HepG2 (cell line): ENCODE data around the gene ACTA2. TPM values are rescaled to one million over a fixed set of nuclear protein-coding genes. Genes with fewer than 3 reads are reported as not detected.

Experiments
- AKAP8 ChIP-seq: sonication (generic); formaldehyde crosslinking; IDR thresholded peaks from 2 replicates; pipeline ENCODE4 v1.5.1; 2020; ENCODE audit warnings: mild to moderate bottlenecking, missing genetic modification reagents
- ATRX ChIP-seq: sonication (generic); formaldehyde crosslinking; IDR thresholded peaks from 2 replicates; pipeline ENCODE4 v1.4.0; 2020; ENCODE audit warnings: missing genetic modification reagents, borderline replicate concordance
- BCL6 ChIP-seq: IDR thresholded peaks from 2 replicates; pipeline ENCODE4 v1.6.1; 2016; ENCODE audit warnings: missing genetic modification reagents, missing compliant biosample characterization
- CEBPB ChIP-seq: IDR thresholded peaks from 2 replicates; pipeline ENCODE4 v1.6.1; 2011; ENCODE audit warnings: low read depth, low read length, improper control_type of control experiment, borderline replicate concordance
- CEBPG ChIP-seq: IDR thresholded peaks from 2 replicates; pipeline ENCODE4 v1.6.1; 2016
- CHCHD3 ChIP-seq: sonication (generic); formaldehyde crosslinking; IDR thresholded peaks from 2 replicates; pipeline ENCODE4 v1.8.0; 2022; ENCODE audit warnings: mild to moderate bottlenecking, missing genetic modification reagents, moderate library complexity
- ELF3 ChIP-seq: IDR thresholded peaks from 2 replicates; pipeline ENCODE4 v1.6.1; 2016; ENCODE audit warnings: missing genetic modification reagents, missing compliant biosample characterization
- FOXA3 ChIP-seq: IDR thresholded peaks from 2 replicates; pipeline ENCODE4 v1.6.1; 2016; ENCODE audit warnings: missing genetic modification reagents, missing compliant biosample characterization
- KDM4B ChIP-seq: sonication (generic); formaldehyde crosslinking; IDR thresholded peaks from 2 replicates; pipeline ENCODE4 v1.4.0; 2020; ENCODE audit warnings: missing genetic modification reagents
- NCOA2 ChIP-seq: sonication (generic); formaldehyde crosslinking; IDR thresholded peaks from 2 replicates; pipeline ENCODE4 v1.8.0; 2022; ENCODE audit warnings: inconsistent platforms
- POGZ ChIP-seq: sonication (generic); formaldehyde crosslinking; IDR thresholded peaks from 2 replicates; pipeline ENCODE4 v1.4.0; 2020; ENCODE audit warnings: mild to moderate bottlenecking, missing genetic modification reagents
- RXRB ChIP-seq: IDR thresholded peaks from 2 replicates; pipeline ENCODE4 v1.6.1; 2016; ENCODE audit warnings: borderline replicate concordance, missing genetic modification reagents, missing compliant biosample characterization
- SIX4 ChIP-seq: sonication (generic); formaldehyde crosslinking; IDR thresholded peaks from 2 replicates; pipeline ENCODE4 v1.4.0; 2020; ENCODE audit warnings: missing genetic modification reagents
- SOX13 ChIP-seq, 3 experiments: fragments of 450-650 bp in 1 of 3; sonication (generic) in 1 of 3; formaldehyde crosslinking in 1 of 3; IDR thresholded peaks in 2 of 3; conservative IDR thresholded peaks in 1 of 3; 2 replicates each; pipeline versions ENCODE4 v1.5.0 to v1.6.1; 2016 to 2020; ENCODE audit warnings: antibody characterized with exemption in 1 of 3, mild to moderate bottlenecking in 1 of 3, missing compliant biosample characterization in 1 of 3, missing genetic modification reagents in 1 of 3, moderate library complexity in 1 of 3
- SOX6 ChIP-seq, 2 experiments: fragments of 450-650 bp in 1 of 2; sonication (generic) in 1 of 2; formaldehyde crosslinking in 1 of 2; IDR thresholded peaks; 2 replicates each; pipeline versions ENCODE4 v1.4.0 to v1.6.1; 2017 to 2020; ENCODE audit warnings: antibody characterized with exemption in 1 of 2, mild to moderate bottlenecking in 1 of 2, missing genetic modification reagents in 1 of 2
- TBX3 ChIP-seq: fragments of 450-650 bp; IDR thresholded peaks from 2 replicates; pipeline ENCODE4 v1.6.1; 2017; ENCODE audit warnings: antibody characterized with exemption, mild to moderate bottlenecking, inconsistent platforms, borderline replicate concordance
- THRA ChIP-seq: sonication (generic); formaldehyde crosslinking; IDR thresholded peaks from 2 replicates; pipeline ENCODE4 v1.4.0; 2020; ENCODE audit warnings: missing genetic modification reagents, borderline replicate concordance
- ZNF24 ChIP-seq: fragments of 450-650 bp; IDR thresholded peaks from 2 replicates; pipeline ENCODE4 v1.6.1; 2017; ENCODE audit warnings: antibody characterized with exemption, mild to moderate bottlenecking
- ZNF615 ChIP-seq: sonication (generic); formaldehyde crosslinking; IDR thresholded peaks from 2 replicates; pipeline ENCODE4 v1.5.0; 2020; ENCODE audit warnings: mild to moderate bottlenecking, missing genetic modification reagents, borderline replicate concordance
- ZNF772 ChIP-seq: sonication (generic); formaldehyde crosslinking; IDR thresholded peaks from 2 replicates; pipeline ENCODE4 v1.5.0; 2020; ENCODE audit warnings: mild to moderate bottlenecking, missing genetic modification reagents
- ZSCAN21 ChIP-seq: sonication (generic); formaldehyde crosslinking; IDR thresholded peaks from 2 replicates; pipeline ENCODE4 v1.8.0; 2022; ENCODE audit warnings: mild to moderate bottlenecking, missing genetic modification reagents, moderate library complexity, borderline replicate concordance
- polyA plus RNA-seq, 8 experiments: library from polyadenylated mRNA; depleted of rRNA in 3 of 8; stranded (reverse) in 7 of 8; unstranded in 1 of 8; fragments of >200 nt; fragmentation: Illumina TruSeq in 4 of 8; extraction: Trizol in 4 of 8; gene quantifications; 2 replicates each; pipeline versions ENCODE4 v1.2.1 to v1.2.3, GENCODE V29; 2011 to 2016; ENCODE audit warnings: low read depth in 4 of 8, missing spikeins in 1 of 8, mixed read lengths in 1 of 8; ENCODE audit not compliant: insufficient read depth in 1 of 8
- total RNA-seq, 5 experiments: library from RNA; depleted of rRNA; stranded (reverse); fragments of >200 nt; fragmentation: Illumina TruSeq; extraction: Trizol; gene quantifications; 2 replicates each; pipeline ENCODE4 v1.2.3, GENCODE V29; 2016; ENCODE audit warnings: low read depth in 1 of 5
- TF ChIP-seq, protein P1 (sequence below): sonication (generic); formaldehyde crosslinking; IDR thresholded peaks from 2 replicates; pipeline ENCODE4 v1.8.0; 2022; ENCODE audit warnings: mild to moderate bottlenecking, missing genetic modification reagents; ENCODE audit not compliant: insufficient replicate concordance
- TF ChIP-seq, protein P2 (sequence below): sonication (generic); formaldehyde crosslinking; IDR thresholded peaks from 2 replicates; pipeline ENCODE4 v1.5.1; 2020; ENCODE audit warnings: missing genetic modification reagents, mild to moderate bottlenecking, borderline replicate concordance

Gene ACTA2
- total and polyA plus RNA-seq, 2 of the 13 experiments (the other 11 are each of a cell fraction or from before 2014, with no cell fraction given), result 21.8 to 59.9 TPM

DNA sequence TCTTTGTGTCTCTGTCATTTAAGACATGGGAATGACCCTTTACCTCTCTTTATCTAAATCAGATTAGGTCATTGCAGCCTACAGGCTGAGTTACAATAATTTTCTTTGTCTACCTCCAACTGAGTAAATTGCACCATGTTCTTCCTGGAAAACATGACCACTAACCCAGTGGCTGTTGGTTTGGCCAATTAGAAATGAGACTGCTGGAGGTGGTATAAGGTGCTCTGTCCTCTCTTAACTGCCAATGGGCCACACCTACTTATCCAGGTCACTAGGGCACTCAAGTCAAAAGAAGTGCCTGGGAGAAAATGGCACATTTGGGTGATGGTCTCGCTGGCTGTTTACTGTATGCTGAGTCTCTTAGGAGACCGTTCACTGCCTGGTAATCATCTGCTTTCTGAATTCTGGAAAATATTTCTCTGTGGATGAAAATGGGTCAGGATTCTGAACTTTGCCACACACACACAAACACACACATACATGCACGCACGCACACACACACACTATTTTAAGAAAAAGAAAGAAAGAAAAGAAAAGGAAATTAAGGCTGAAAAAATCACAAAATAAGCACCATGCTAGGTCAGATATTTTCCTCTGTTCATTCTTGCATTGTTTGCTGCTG lies 56.1 kb downstream of the ACTA2 start (continued):
- TF ChIP-seq, protein P1, sequence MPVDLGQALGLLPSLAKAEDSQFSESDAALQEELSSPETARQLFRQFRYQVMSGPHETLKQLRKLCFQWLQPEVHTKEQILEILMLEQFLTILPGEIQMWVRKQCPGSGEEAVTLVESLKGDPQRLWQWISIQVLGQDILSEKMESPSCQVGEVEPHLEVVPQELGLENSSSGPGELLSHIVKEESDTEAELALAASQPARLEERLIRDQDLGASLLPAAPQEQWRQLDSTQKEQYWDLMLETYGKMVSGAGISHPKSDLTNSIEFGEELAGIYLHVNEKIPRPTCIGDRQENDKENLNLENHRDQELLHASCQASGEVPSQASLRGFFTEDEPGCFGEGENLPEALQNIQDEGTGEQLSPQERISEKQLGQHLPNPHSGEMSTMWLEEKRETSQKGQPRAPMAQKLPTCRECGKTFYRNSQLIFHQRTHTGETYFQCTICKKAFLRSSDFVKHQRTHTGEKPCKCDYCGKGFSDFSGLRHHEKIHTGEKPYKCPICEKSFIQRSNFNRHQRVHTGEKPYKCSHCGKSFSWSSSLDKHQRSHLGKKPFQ (CRISPR knock-in tag), result no peak
- TF ChIP-seq ATRX (CRISPR knock-in tag) (no peak), SOX6 (IDR thresholded peaks at IDR 0.05) (no peak), SOX6 (CRISPR knock-in tag; IDR thresholded peaks at IDR 0.05) (peak; percentile 44; the same call in 1 of the 2 replicates), POGZ (CRISPR knock-in tag) (0 out of 2 replicates have a peak, but pooled peaks have one; percentile 11), SOX13 (IDR thresholded peaks at IDR 0.05) (no peak), SOX13 (CRISPR knock-in tag; conservative IDR thresholded peaks at IDR 0.05 in 1 of 2, IDR thresholded peaks at IDR 0.05 in 1 of 2) (peak in 1 of 2 experiments; percentile 78; a peak in 1 of 4 replicates), KDM4B (CRISPR knock-in tag) (no peak), TBX3 (no peak), FOXA3 (CRISPR knock-in tag) (0 out of 2 replicates have a peak, but pooled peaks have one; percentile 13), ZNF772 (CRISPR knock-in tag) (no peak), CEBPB (peak; percentile 17; the same call in 1 of the 2 replicates), CEBPG (CRISPR knock-in tag) (peak; percentile 22; the same call in 1 of the 2 replicates), BCL6 (peak; percentile 85), ZNF615 (CRISPR knock-in tag) (no peak), ZNF24 (no peak), ZSCAN21 (CRISPR knock-in tag) (no peak), RXRB (CRISPR knock-in tag) (peak; percentile 61; the same call in 1 of the 2 replicates), ELF3 (CRISPR knock-in tag) (peak; percentile 51; the same call in 1 of the 2 replicates), NCOA2 (CRISPR knock-in tag) (peak; percentile 26; the same call in 1 of the 2 replicates), AKAP8 (CRISPR knock-in tag) (no peak), CHCHD3 (CRISPR knock-in tag) (no peak), THRA (CRISPR knock-in tag) (peak; percentile 27; the same call in 1 of the 2 replicates), SIX4 (CRISPR knock-in tag) (0 out of 2 replicates have a peak, but pooled peaks have one; percentile 24)
- TF ChIP-seq, protein P2, sequence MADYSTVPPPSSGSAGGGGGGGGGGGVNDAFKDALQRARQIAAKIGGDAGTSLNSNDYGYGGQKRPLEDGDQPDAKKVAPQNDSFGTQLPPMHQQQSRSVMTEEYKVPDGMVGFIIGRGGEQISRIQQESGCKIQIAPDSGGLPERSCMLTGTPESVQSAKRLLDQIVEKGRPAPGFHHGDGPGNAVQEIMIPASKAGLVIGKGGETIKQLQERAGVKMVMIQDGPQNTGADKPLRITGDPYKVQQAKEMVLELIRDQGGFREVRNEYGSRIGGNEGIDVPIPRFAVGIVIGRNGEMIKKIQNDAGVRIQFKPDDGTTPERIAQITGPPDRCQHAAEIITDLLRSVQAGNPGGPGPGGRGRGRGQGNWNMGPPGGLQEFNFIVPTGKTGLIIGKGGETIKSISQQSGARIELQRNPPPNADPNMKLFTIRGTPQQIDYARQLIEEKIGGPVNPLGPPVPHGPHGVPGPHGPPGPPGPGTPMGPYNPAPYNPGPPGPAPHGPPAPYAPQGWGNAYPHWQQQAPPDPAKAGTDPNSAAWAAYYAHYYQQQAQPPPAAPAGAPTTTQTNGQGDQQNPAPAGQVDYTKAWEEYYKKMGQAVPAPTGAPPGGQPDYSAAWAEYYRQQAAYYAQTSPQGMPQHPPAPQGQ (CRISPR knock-in tag), result no peak
- TF ChIP-seq, all 625 proteins: peak for 20
